Measurements from ENCODE around the gene CRNKL1. TPM values are rescaled to one million over a fixed set of nuclear protein-coding genes. Genes with fewer than 3 reads are reported as not detected.

Gene CRNKL1
- total RNA-seq, 4 donors from 2014 or later: 23.2 to 34.4 (median 25.3) TPM

- TF ChIP-seq EP300 (IDR thresholded peaks at IDR 0.05) (no peak), CTCF (IDR thresholded peaks at IDR 0.05) (no peak), POLR2AphosphoS5 (IDR thresholded peaks at IDR 0.05) (no peak), POLR2A (IDR thresholded peaks at IDR 0.05; ENCODE audit: low read depth) (no peak)
- no peak for DNase-seq (ENCODE audit: extremely low spot score)
- Histone ChIP-seq H3K36me3 (peaks cover 0 to 43% (median 13%) of the 10 kb centered on the region in 4 donors), H3K9me3 (no peaks in the 10 kb centered on the region), H3K27ac (replicated peaks in 1 of 4) (no peak overlapping the region), H3K4me3 (no peak overlapping the region), H3K4me1 (peaks cover 77 to 82% (median 79%) of the 10 kb centered on the region in 4 donors), H3K27me3 (no peaks in the 10 kb centered on the region)
- intact Hi-C loops (cut with DNase I): no loop called here
- whole genome bisulfite sequencing: 89% methylated on average over 5 of the region's 5 CpGs
Measured at GRCh38 chr20:19990850-19991249, 61.4 kb downstream of the CRNKL1 start.

- Histone ChIP-seq H3K9me3 (no peaks in the 10 kb centered on the region), H3K4me1 (peaks cover 60 to 76% (median 71%) of the 10 kb centered on the region in 4 donors), H3K27ac (replicated peaks in 1 of 4) (peak overlapping the region in 3 of 4 donors; percentile 32 to 45 (median 33)), H3K27me3 (no peaks in the 10 kb centered on the region), H3K36me3 (peaks cover 0 to 23% (median 10%) of the 10 kb centered on the region in 4 donors), H3K4me3 (no peak overlapping the region)
- intact Hi-C loops (cut with DNase I): no loop called here
- no peak for DNase-seq (ENCODE audit: extremely low spot score)
- 71% methylated on average over 4 of the region's 4 CpGs for WGBS
- TF ChIP-seq POLR2A (IDR thresholded peaks at IDR 0.05; ENCODE audit: low read depth): no peak
- TF ChIP-seq CTCF (IDR thresholded peaks at IDR 0.05): no peak
- no peak for TF ChIP-seq POLR2AphosphoS5 (IDR thresholded peaks at IDR 0.05)
- TF ChIP-seq EP300 (IDR thresholded peaks at IDR 0.05): no peak
Measured at GRCh38 chr20:19987046-19987445, 65.2 kb downstream of the CRNKL1 start.

GRCh38 chr20:19986419-19986818 lies 65.8 kb downstream of the CRNKL1 start:
- H3K27me3 ChIP-seq: no peaks in the 10 kb centered on the region
- peaks cover 60 to 76% (median 71%) of the 10 kb centered on the region in 4 donors for H3K4me1 ChIP-seq
- H3K4me3 ChIP-seq: no peak overlapping the region
- 16% methylated on average over 6 of the region's 6 CpGs for WGBS
- no peaks in the 10 kb centered on the region for H3K9me3 ChIP-seq
- H3K27ac ChIP-seq (replicated peaks in 1 of 4): peak overlapping the region; percentile 32 to 58 (median 39)
- peaks cover 0 to 23% (median 9%) of the 10 kb centered on the region in 4 donors for H3K36me3 ChIP-seq
- DNase-seq (ENCODE audit: extremely low spot score): no peak
- intact Hi-C loops (cut with DNase I): no loop called here
- TF ChIP-seq POLR2AphosphoS5 (IDR thresholded peaks at IDR 0.05) (peak in 1 of 2 donors; percentile 31), CTCF (IDR thresholded peaks at IDR 0.05) (no peak)

Other genes with a start within 250 kb of the CRNKL1 start
- gene NAA20, start 35.1 kb downstream of the CRNKL1 start, total RNA-seq: 10 to 100 TPM; 29.5 to 38.5 (median 34.8) TPM
- gene CFAP61, start 66 bp upstream of the CRNKL1 start, total RNA-seq: not detected